Stimulated activated CD4-positive, alpha-beta T cell treated with anti-CD3 and anti-CD28 coated beads, Interleukin-1b, Interleukin-23, amount 100 ng/mL, for 24 hours (primary cell): ENCODE results near the gene TTYH3.

Source experiments
- DNase-seq, 4 experiments: peaks; one replicate each; pipeline ENCODE4 v3.0.0-alpha.2; 2020; ENCODE audit warnings: low read depth in 4 of 4, low spot score in 1 of 4

The TTYH3 gene

GRCh38 chr7:2634267-2635145, 2.7 kb downstream of the TTYH3 start:
- DNase-seq, result no peak

GRCh38 chr7:2635148-2635668, 3.4 kb downstream of the TTYH3 start:
- no peak for DNase-seq

- no peak for DNase-seq
These were observed 4.3 kb downstream of the TTYH3 start for GRCh38 chr7:2635810-2636701.

- no peak for DNase-seq
These were observed 5.3 kb downstream of the TTYH3 start for GRCh38 chr7:2637066-2637471.

- DNase-seq, result no peak
These were observed 5.9 kb downstream of the TTYH3 start for GRCh38 chr7:2637505-2638223.

- no peak for DNase-seq
These were observed 6.6 kb downstream of the TTYH3 start for GRCh38 chr7:2638224-2638991.

GRCh38 chr7:2639181-2639681, 7.4 kb downstream of the TTYH3 start:
- no peak for DNase-seq

- no peak for DNase-seq
These were observed 8.1 kb downstream of the TTYH3 start for GRCh38 chr7:2639695-2640481.

- no peak for DNase-seq
These were observed 8.7 kb downstream of the TTYH3 start for GRCh38 chr7:2640482-2640830.

GRCh38 chr7:2640846-2641316, 9.1 kb downstream of the TTYH3 start:
- no peak for DNase-seq

- no peak for DNase-seq
These were observed 9.9 kb downstream of the TTYH3 start for GRCh38 chr7:2641406-2642393.

- no peak for DNase-seq
These were observed 11.8 kb downstream of the TTYH3 start for GRCh38 chr7:2643386-2644219.

GRCh38 chr7:2644220-2644561, 12.4 kb downstream of the TTYH3 start:
- no peak for DNase-seq

- no peak for DNase-seq
These were observed 12.9 kb downstream of the TTYH3 start for GRCh38 chr7:2644562-2645273.

- DNase-seq, result no peak
These were observed 13.6 kb downstream of the TTYH3 start for GRCh38 chr7:2645274-2645868.

- DNase-seq, result no peak
These were observed 14.5 kb downstream of the TTYH3 start for GRCh38 chr7:2646336-2646679.
